H54 (cell line): ENCODE results near the gene ETV6.

Source experiments
- DNase-seq: peaks from one replicate; pipeline ENCODE4 v3.0.0; 2011; ENCODE audit warnings: low spot score, mixed read lengths; ENCODE audit not compliant: insufficient read length
- FAIRE-seq: peaks from 3 replicates; lab custom pipeline; 2011; peaks lifted over from hg19 to GRCh38; lab: Jason Lieb, UNC
- POLR2A ChIP-seq: IDR thresholded peaks from 2 replicates; pipeline ENCODE4 v1.6.1; 2011; ENCODE audit warnings: low read depth, mild to moderate bottlenecking, low read length

The ETV6 gene

GRCh38 chr12:11861155-11861863, 211.8 kb downstream of the ETV6 start:
- no peak for DNase-seq
- TF ChIP-seq POLR2A: no peak
- no peak for FAIRE-seq

- no peak for TF ChIP-seq POLR2A
- DNase-seq (no peak), FAIRE-seq (no peak)
These were observed 212.6 kb downstream of the ETV6 start for GRCh38 chr12:11861864-11862600.

GRCh38 chr12:11862798-11863197, 213.3 kb downstream of the ETV6 start:
- TF ChIP-seq POLR2A: no peak
- DNase-seq: no peak
- FAIRE-seq: no peak

- FAIRE-seq (no peak), DNase-seq (no peak)
- no peak for TF ChIP-seq POLR2A
These were observed 214.0 kb downstream of the ETV6 start for GRCh38 chr12:11863478-11863906.

GRCh38 chr12:11863988-11864387, 214.5 kb downstream of the ETV6 start:
- FAIRE-seq (no peak), DNase-seq (no peak)
- no peak for TF ChIP-seq POLR2A

GRCh38 chr12:11865824-11866223, 216.3 kb downstream of the ETV6 start:
- no peak for FAIRE-seq
- no peak for DNase-seq
- no peak for TF ChIP-seq POLR2A

- no peak for FAIRE-seq
- no peak for TF ChIP-seq POLR2A
- DNase-seq: no peak
These were observed 218.6 kb downstream of the ETV6 start for GRCh38 chr12:11868027-11868426.

GRCh38 chr12:11869406-11869805, 219.9 kb downstream of the ETV6 start:
- FAIRE-seq (no peak), DNase-seq (no peak)
- no peak for TF ChIP-seq POLR2A

GRCh38 chr12:11870041-11870451, 220.6 kb downstream of the ETV6 start:
- FAIRE-seq: no peak
- DNase-seq: no peak
- no peak for TF ChIP-seq POLR2A

- FAIRE-seq (no peak), DNase-seq (no peak)
- no peak for TF ChIP-seq POLR2A
These were observed 222.6 kb downstream of the ETV6 start for GRCh38 chr12:11872055-11872454.

- DNase-seq: no peak
- no peak for TF ChIP-seq POLR2A
- no peak for FAIRE-seq
These were observed 226.0 kb downstream of the ETV6 start for GRCh38 chr12:11875414-11875935.

GRCh38 chr12:11876307-11876706, 226.8 kb downstream of the ETV6 start:
- FAIRE-seq (no peak), DNase-seq (no peak)

GRCh38 chr12:11877102-11877826, 227.8 kb downstream of the ETV6 start:
- no peak for TF ChIP-seq POLR2A
- no peak for FAIRE-seq
- no peak for DNase-seq

More at GRCh38 chr12:11876307-11876706, 226.8 kb downstream of the ETV6 start:
- no peak for TF ChIP-seq POLR2A
